Osteocyte (in vitro differentiated cells): ENCODE data around the gene TAF4. TPM values are rescaled to one million over a fixed set of nuclear protein-coding genes. Genes with fewer than 3 reads are reported as not detected.

Source experiments
- DNase-seq: peaks from one replicate; pipeline ENCODE4 v3.0.0; 2021; ENCODE audit warnings: mixed read lengths; ENCODE audit not compliant: unreplicated experiment; ENCODE audit errors: extremely low spot score
- H3K27ac Mint-ChIP-seq: one replicate; pipeline ENCODE4 v1.8.0; 2021; ENCODE audit warnings: mild to moderate bottlenecking, mixed read lengths; ENCODE audit not compliant: unreplicated experiment
- H3K27me3 Mint-ChIP-seq: one replicate; pipeline ENCODE4 v1.8.0; 2021; ENCODE audit warnings: mixed read lengths; ENCODE audit not compliant: unreplicated experiment
- H3K36me3 Mint-ChIP-seq: one replicate; pipeline ENCODE4 v1.8.0; 2021; ENCODE audit warnings: mixed read lengths; ENCODE audit not compliant: unreplicated experiment
- H3K4me1 Mint-ChIP-seq: one replicate; pipeline ENCODE4 v1.8.0; 2021; ENCODE audit warnings: mixed read lengths; ENCODE audit not compliant: unreplicated experiment
- H3K4me3 Mint-ChIP-seq: one replicate; pipeline ENCODE4 v1.8.0; 2021; ENCODE audit warnings: mild to moderate bottlenecking, moderate library complexity, mixed read lengths; ENCODE audit not compliant: unreplicated experiment
- H3K9me3 Mint-ChIP-seq: one replicate; pipeline ENCODE4 v1.8.0; 2021; ENCODE audit warnings: mixed read lengths; ENCODE audit not compliant: unreplicated experiment
- total RNA-seq: library from RNA; stranded (reverse); gene quantifications from 2 replicates; pipeline ENCODE4 v1.2.1, GENCODE V29; 2021
- TF ChIP-seq, protein P1 (sequence below): fragments of 200-600 bp; sonication (generic); IDR thresholded peaks from 2 replicates; pipeline ENCODE4 v1.5.0; 2021; ENCODE audit warnings: antibody characterized with exemption, mild to moderate bottlenecking, moderate library complexity

TAF4 gene
- total RNA-seq, 1 donor from 2014 or later, result 22.8 TPM

GRCh38 chr20:61978491-61978890, 87.2 kb downstream of the TAF4 start:
- Mint-ChIP-seq H3K27ac (no peak overlapping the region), H3K36me3 (peaks cover 19% of the 10 kb centered on the region), H3K27me3 (no peaks in the 10 kb centered on the region), H3K9me3 (no peaks in the 10 kb centered on the region), H3K4me3 (no peak overlapping the region), H3K4me1 (peaks cover 7% of the 10 kb centered on the region)
- no peak for DNase-seq
- TF ChIP-seq, protein P1, sequence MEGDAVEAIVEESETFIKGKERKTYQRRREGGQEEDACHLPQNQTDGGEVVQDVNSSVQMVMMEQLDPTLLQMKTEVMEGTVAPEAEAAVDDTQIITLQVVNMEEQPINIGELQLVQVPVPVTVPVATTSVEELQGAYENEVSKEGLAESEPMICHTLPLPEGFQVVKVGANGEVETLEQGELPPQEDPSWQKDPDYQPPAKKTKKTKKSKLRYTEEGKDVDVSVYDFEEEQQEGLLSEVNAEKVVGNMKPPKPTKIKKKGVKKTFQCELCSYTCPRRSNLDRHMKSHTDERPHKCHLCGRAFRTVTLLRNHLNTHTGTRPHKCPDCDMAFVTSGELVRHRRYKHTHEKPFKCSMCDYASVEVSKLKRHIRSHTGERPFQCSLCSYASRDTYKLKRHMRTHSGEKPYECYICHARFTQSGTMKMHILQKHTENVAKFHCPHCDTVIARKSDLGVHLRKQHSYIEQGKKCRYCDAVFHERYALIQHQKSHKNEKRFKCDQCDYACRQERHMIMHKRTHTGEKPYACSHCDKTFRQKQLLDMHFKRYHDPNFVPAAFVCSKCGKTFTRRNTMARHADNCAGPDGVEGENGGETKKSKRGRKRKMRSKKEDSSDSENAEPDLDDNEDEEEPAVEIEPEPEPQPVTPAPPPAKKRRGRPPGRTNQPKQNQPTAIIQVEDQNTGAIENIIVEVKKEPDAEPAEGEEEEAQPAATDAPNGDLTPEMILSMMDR, result no peak

DNA sequence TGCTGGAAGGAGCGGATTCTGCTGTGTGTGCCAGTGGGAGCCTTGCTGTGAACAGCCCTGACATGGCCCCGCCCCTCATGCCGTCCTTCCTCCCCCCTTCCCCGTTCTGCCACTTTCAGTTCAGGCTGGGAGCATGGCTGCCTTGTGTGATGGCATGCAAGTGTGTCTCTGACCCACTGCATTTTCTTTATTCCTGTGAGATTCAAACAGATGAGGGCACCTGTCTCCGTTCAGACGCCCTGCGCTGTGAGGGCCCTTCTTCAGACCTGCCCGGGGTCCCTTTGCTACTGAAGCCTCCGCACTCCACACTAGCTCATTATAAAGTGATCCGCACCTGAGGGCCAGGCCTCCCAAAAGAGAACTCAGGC, 88.3 kb downstream of the TAF4 start:
- TF ChIP-seq, protein P1, result no peak
- Mint-ChIP-seq H3K27me3 (no peaks in the 10 kb centered on the region), H3K4me3 (no peak overlapping the region), H3K4me1 (peaks cover 7% of the 10 kb centered on the region), H3K9me3 (no peaks in the 10 kb centered on the region), H3K36me3 (peaks cover 29% of the 10 kb centered on the region), H3K27ac (no peak overlapping the region)
- no peak for DNase-seq

- no peaks in the 10 kb centered on the region for H3K9me3 Mint-ChIP-seq
- TF ChIP-seq, protein P1, result no peak
- no peak overlapping the region for H3K27ac Mint-ChIP-seq
- no peak overlapping the region for H3K4me3 Mint-ChIP-seq
- peaks cover 33% of the 10 kb centered on the region for H3K36me3 Mint-ChIP-seq
- no peaks in the 10 kb centered on the region for H3K27me3 Mint-ChIP-seq
- DNase-seq, result no peak
- H3K4me1 Mint-ChIP-seq, result peaks cover 7% of the 10 kb centered on the region
Observed at GRCh38 chr20:61976644-61977418, 88.8 kb downstream of the TAF4 start.

GRCh38 chr20:61976263-61976643, 89.4 kb downstream of the TAF4 start:
- DNase-seq, result no peak
- Mint-ChIP-seq H3K36me3 (peaks cover 31% of the 10 kb centered on the region), H3K27me3 (no peaks in the 10 kb centered on the region), H3K9me3 (no peaks in the 10 kb centered on the region), H3K4me1 (peaks cover 5% of the 10 kb centered on the region), H3K4me3 (no peak overlapping the region), H3K27ac (no peak overlapping the region)
- TF ChIP-seq, protein P1, result no peak

- no peak for DNase-seq
- Mint-ChIP-seq H3K9me3 (no peaks in the 10 kb centered on the region), H3K4me3 (no peak overlapping the region), H3K36me3 (peaks cover 31% of the 10 kb centered on the region), H3K27ac (no peak overlapping the region), H3K4me1 (no peaks in the 10 kb centered on the region), H3K27me3 (no peaks in the 10 kb centered on the region)
- TF ChIP-seq, protein P1, result no peak
Observed at GRCh38 chr20:61975407-61976129, 90.1 kb downstream of the TAF4 start.
